IMR-90 (cell line): ENCODE data around the gene PACS1. TPM values are rescaled to one million over a fixed set of nuclear protein-coding genes. Genes with fewer than 3 reads are reported as not detected.
A peak's percentile ranks its signal among the peaks of the same experiment; 100 is the strongest.

Experiments
- ATAC-seq: fragments of 200-7000 bp; cut with Tn5 transposase; 2 replicates; pipeline ENCODE4 v1.9.1; 2020; ENCODE audit warnings: low read depth, mild to moderate bottlenecking, moderate library complexity
- BruUV-seq: library from RNA; stranded (reverse); fragments of 400-500 nt; replicated peaks from 2 replicates; lab custom pipeline; 2021; lab: Mats Ljungman, UMichigan
- CTCF ChIA-PET: fragments of 300-600 bp; formaldehyde crosslinking; extraction: SDS; loops from one replicate; lab custom pipeline; 2021; ENCODE audit warnings: antibody characterized with exemption; lab: Yijun Ruan, JAX
- POLR2A ChIA-PET: fragments of 300-600 bp; sonication (Branson Sonifier 250); formaldehyde crosslinking; loops from one replicate; lab custom pipeline; 2022; ENCODE audit warnings: antibody characterized with exemption; ENCODE audit not compliant: unreplicated experiment; lab: Charles Lee
- DNase-seq: peaks from one replicate; pipeline ENCODE4 v3.0.0; 2013
- H2AFZ ChIP-seq: replicated peaks from 2 replicates; pipeline ENCODE3; 2013; ENCODE audit warnings: low read length, mild to moderate bottlenecking; ENCODE audit not compliant: poor library complexity
- H2AK5ac ChIP-seq: 2 replicates; pipeline ENCODE4 v1.6.1; 2013; ENCODE audit warnings: low read depth, low read length, inconsistent platforms
- H2AK9ac ChIP-seq: replicated peaks from 2 replicates; pipeline ENCODE3; 2013; ENCODE audit warnings: mild to moderate bottlenecking, low read depth, low read length, moderate library complexity; ENCODE audit not compliant: poor library complexity
- H2BK120ac ChIP-seq: 2 replicates; pipeline ENCODE4 v1.6.1; 2013; ENCODE audit warnings: low read depth, low read length, inconsistent platforms
- H2BK15ac ChIP-seq: 3 replicates; pipeline ENCODE4 v1.6.1; 2013; ENCODE audit warnings: low read depth, low read length, inconsistent platforms
- H2BK20ac ChIP-seq: 2 replicates; pipeline ENCODE4 v1.6.1; 2013; ENCODE audit warnings: low read depth, mild to moderate bottlenecking, inconsistent platforms, low read length, moderate library complexity
- H2BK5ac ChIP-seq: 2 replicates; pipeline ENCODE4 v1.6.1; 2013; ENCODE audit warnings: mild to moderate bottlenecking, low read depth, low read length, inconsistent platforms; ENCODE audit not compliant: poor library complexity, severe bottlenecking
- H3K14ac ChIP-seq: replicated peaks from 2 replicates; pipeline ENCODE4 v1.6.1; 2013; ENCODE audit warnings: low read depth, low read length, inconsistent platforms
- H3K18ac ChIP-seq: 2 replicates; pipeline ENCODE4 v1.6.1; 2013; ENCODE audit warnings: low read depth, low read length, control low read depth
- H3K23ac ChIP-seq: 2 replicates; pipeline ENCODE4 v1.6.1; 2013; ENCODE audit warnings: low read depth, low read length, inconsistent platforms
- H3K27ac ChIP-seq: 2 replicates; pipeline ENCODE4 v1.5.1; 2013; ENCODE audit warnings: mild to moderate bottlenecking, control low read depth, low read length; ENCODE audit not compliant: insufficient read depth
- H3K27me3 ChIP-seq: 2 replicates; pipeline ENCODE4 v1.6.1; 2013; ENCODE audit warnings: low read length; ENCODE audit not compliant: control insufficient read depth, insufficient read depth
- H3K36me3 ChIP-seq: 2 replicates; pipeline ENCODE4 v1.6.1; 2013; ENCODE audit warnings: low read length, mixed read lengths; ENCODE audit not compliant: control insufficient read depth, insufficient read depth
- H3K4ac ChIP-seq: 2 replicates; pipeline ENCODE4 v1.6.1; 2013; ENCODE audit warnings: low read depth, low read length, inconsistent platforms
- H3K4me1 ChIP-seq: 2 replicates; pipeline ENCODE4 v1.6.1; 2013; ENCODE audit warnings: low read length, mixed read lengths; ENCODE audit not compliant: control insufficient read depth, insufficient read depth
- H3K4me2 ChIP-seq: 2 replicates; pipeline ENCODE4 v1.6.1; 2013; ENCODE audit warnings: low read depth, mild to moderate bottlenecking, control low read depth, low read length, moderate library complexity
- H3K4me3 ChIP-seq: 2 replicates; pipeline ENCODE4 v1.5.1; 2013; ENCODE audit warnings: low read depth, mild to moderate bottlenecking, control low read depth, low read length, moderate library complexity; ENCODE audit not compliant: insufficient read depth
- H3K56ac ChIP-seq: 2 replicates; pipeline ENCODE4 v1.6.1; 2013; ENCODE audit warnings: low read length, inconsistent platforms; ENCODE audit not compliant: insufficient read depth; ENCODE audit errors: extremely low read depth
- H3K79me1 ChIP-seq, 2 experiments: 2 replicates each; pipeline ENCODE4 v1.6.1; 2013; ENCODE audit warnings: low read length in 2 of 2, inconsistent platforms in 1 of 2, low read depth in 1 of 2
- H3K9ac ChIP-seq: 2 replicates; pipeline ENCODE4 v1.6.1; 2013; ENCODE audit warnings: low read depth, low read length, control low read depth
- H3K9me1 ChIP-seq: 2 replicates; pipeline ENCODE4 v1.6.1; 2013; ENCODE audit warnings: low read length, inconsistent platforms; ENCODE audit not compliant: insufficient read depth
- H3K9me3 ChIP-seq: 2 replicates; pipeline ENCODE4 v1.6.1; 2013; ENCODE audit warnings: low read length; ENCODE audit not compliant: control insufficient read depth, insufficient read depth
- H4K20me1 ChIP-seq: 2 replicates; pipeline ENCODE4 v1.6.1; 2013; ENCODE audit warnings: low read length, inconsistent platforms; ENCODE audit not compliant: insufficient read depth
- H4K5ac ChIP-seq: 2 replicates; pipeline ENCODE4 v1.6.1; 2013; ENCODE audit warnings: mild to moderate bottlenecking, low read depth, low read length, control low read depth
- H4K8ac ChIP-seq, 2 experiments: 2 replicates each; pipeline ENCODE4 v1.6.1; 2013; ENCODE audit warnings: low read depth in 2 of 2, low read length in 2 of 2, control low read depth in 1 of 2, inconsistent platforms in 1 of 2
- H4K91ac ChIP-seq: 2 replicates; pipeline ENCODE4 v1.6.1; 2013; ENCODE audit warnings: low read depth, low read length, inconsistent platforms; ENCODE audit not compliant: insufficient read depth
- BHLHE40 ChIP-seq: fragments of 150-350 bp; IDR thresholded peaks from 2 replicates; pipeline ENCODE4 v1.6.1; 2016; ENCODE audit warnings: mild to moderate bottlenecking, low read depth, low read length
- MXI1 ChIP-seq: IDR thresholded peaks from 2 replicates; pipeline ENCODE4 v1.6.1; 2012; ENCODE audit warnings: low read depth, mild to moderate bottlenecking, low read length, moderate library complexity, borderline replicate concordance
- SMC3 ChIP-seq: fragments of 150-350 bp; IDR thresholded peaks from 2 replicates; pipeline ENCODE4 v1.6.1; 2016; ENCODE audit warnings: low read depth, mild to moderate bottlenecking, antibody characterized with exemption, low read length, moderate library complexity
- USF2 ChIP-seq: fragments of 150-350 bp; IDR thresholded peaks from 2 replicates; pipeline ENCODE4 v1.6.1; 2017; ENCODE audit warnings: mild to moderate bottlenecking, antibody characterized with exemption, low read length, low read depth
- WGBS, 2 experiments: methylation state at CpG; one replicate each; pipeline versions ENCODE4 v1.1.5 to v1.1.7; 2013; ENCODE audit warnings: missing lambda C conversion rate in 2 of 2; ENCODE audit not compliant: insufficient read length in 1 of 2; ENCODE audit errors: extremely low coverage in 2 of 2; 5-methylcytosine and 5-hydroxymethylcytosine counted together
- dilution Hi-C: fragments of 300-500 bp; cut with HindIII; formaldehyde crosslinking; loops from one replicate; pipeline ENCODE4 v1.14.3; 2018; ENCODE audit warnings: low sequenced_read_pairs; ENCODE audit not compliant: unreplicated experiment
- in situ Hi-C: fragments of 300-500 bp; cut with MboI; formaldehyde crosslinking; loops from 3 replicates; pipeline ENCODE4 v1.14.3; 2019; ENCODE audit warnings: low sequenced_read_pairs, inconsistent platforms, mixed read lengths
- intact Hi-C: fragments of 100-400 bp; cut with micrococcal nuclease; formaldehyde crosslinking; loops from 2 replicates; pipeline ENCODE4 v1.10.0; 2022
- polyA plus RNA-seq, 3 experiments: library from polyadenylated mRNA; depleted of rRNA; stranded (reverse); fragments of >200 nt; gene quantifications; 2 replicates each; pipeline ENCODE4 v1.2.3, GENCODE V29; 2012; ENCODE audit warnings: low replicate concordance in 1 of 3
- total RNA-seq: library from RNA; depleted of rRNA; stranded (reverse); fragments of >200 nt; gene quantifications from 2 replicates; pipeline ENCODE4 v1.2.3, GENCODE V29; 2012

PACS1 gene
- total and polyA plus RNA-seq, 2 of the 4 experiments (the other 2 are of a cell fraction) = 7.3 to 32.0 TPM

DNA sequence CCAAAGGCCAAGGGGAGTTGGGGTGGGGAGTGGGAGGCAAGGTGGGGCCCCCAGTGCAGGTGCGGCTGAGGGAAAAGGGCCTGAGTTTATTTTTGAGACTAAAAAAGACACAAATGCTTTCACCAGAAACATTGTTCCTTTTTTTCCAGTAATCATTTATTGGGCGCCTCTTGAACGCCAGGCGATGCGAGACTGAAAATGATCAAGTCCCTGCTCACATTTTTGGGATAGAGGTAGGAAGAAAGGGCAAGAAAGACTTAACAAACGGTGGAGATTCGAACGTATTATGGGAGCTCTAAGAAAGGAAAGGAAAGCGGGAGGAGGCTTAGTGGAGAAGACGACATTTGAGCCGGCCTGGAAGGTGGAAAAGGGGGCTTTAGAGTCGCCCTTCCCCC lies 18.7 kb upstream of the PACS1 start:
- Histone ChIP-seq H3K9ac (peak overlapping the region; percentile 76), H2BK120ac (peak overlapping the region; percentile 43; the same call in 1 of the 2 replicates), H2BK20ac (peak overlapping the region; percentile 8; the same call in 1 of the 2 replicates), H3K4me2 (peak overlapping the region; percentile 83), H3K23ac (peak overlapping the region; percentile 81), H3K4me1 (peaks cover 8% of the 10 kb centered on the region), H2AK9ac (peak overlapping the region; percentile 99), H2AK5ac (peak overlapping the region; percentile 92), H2BK15ac (no peak overlapping the region; the same call in 2 of the 3 replicates), H4K8ac (peak overlapping the region; percentile 92 to 97), H3K27me3 (peaks cover 20% of the 10 kb centered on the region; the same call in 1 of the 2 replicates), H4K20me1 (peaks cover 11% of the 10 kb centered on the region; the same call in 1 of the 2 replicates), H3K14ac (peak overlapping the region; percentile 89), H3K4me3 (peak overlapping the region; percentile 50), H4K91ac (peak overlapping the region; percentile 76), H2AFZ (peak overlapping the region; percentile 95), H3K9me1 (0 out of 2 replicates have a peak, but pooled peaks cover 7% of the 10 kb centered on the region), H3K56ac (peak overlapping the region; percentile 54; the same call in 1 of the 2 replicates), H3K79me1 (peaks cover 13 to 37% of the 10 kb centered on the region in 2 experiments), H4K5ac (peak overlapping the region; percentile 83), H3K18ac (peak overlapping the region; percentile 19), H3K9me3 (no peaks in the 10 kb centered on the region), H3K27ac (peak overlapping the region; percentile 58), H3K4ac (peak overlapping the region; percentile 84), H2BK5ac (peak overlapping the region; percentile 48), H3K36me3 (peaks cover 11% of the 10 kb centered on the region)
- DNase-seq (no peak), ATAC-seq (no peak)
- no TSS peak for BruUV-seq
- in situ Hi-C loops (no loop called here), dilution Hi-C loops (no loop called here), intact Hi-C loops (no loop called here)
- WGBS, 2 experiments = no CpG with 5 or more reads among the region's 12 CpGs
- TF ChIP-seq SMC3 (no peak), BHLHE40 (no peak), USF2 (no peak), MXI1 (no peak)
- ChIA-PET CTCF (interaction anchor here (2.1 kb wide), 1 partner anchor 17 kb away, joined by 11 read pairs; no protein-coding TSS in a partner anchor), POLR2A (no interaction called here)
